ENCODE measurements around the gene LDLRAD2.
"Not testable (repeated sequence)": the region's sequence is repeated elsewhere in the genome, so short reads cannot be mapped to it uniquely, and the experiment has no call there.

Gene LDLRAD2

DNA sequence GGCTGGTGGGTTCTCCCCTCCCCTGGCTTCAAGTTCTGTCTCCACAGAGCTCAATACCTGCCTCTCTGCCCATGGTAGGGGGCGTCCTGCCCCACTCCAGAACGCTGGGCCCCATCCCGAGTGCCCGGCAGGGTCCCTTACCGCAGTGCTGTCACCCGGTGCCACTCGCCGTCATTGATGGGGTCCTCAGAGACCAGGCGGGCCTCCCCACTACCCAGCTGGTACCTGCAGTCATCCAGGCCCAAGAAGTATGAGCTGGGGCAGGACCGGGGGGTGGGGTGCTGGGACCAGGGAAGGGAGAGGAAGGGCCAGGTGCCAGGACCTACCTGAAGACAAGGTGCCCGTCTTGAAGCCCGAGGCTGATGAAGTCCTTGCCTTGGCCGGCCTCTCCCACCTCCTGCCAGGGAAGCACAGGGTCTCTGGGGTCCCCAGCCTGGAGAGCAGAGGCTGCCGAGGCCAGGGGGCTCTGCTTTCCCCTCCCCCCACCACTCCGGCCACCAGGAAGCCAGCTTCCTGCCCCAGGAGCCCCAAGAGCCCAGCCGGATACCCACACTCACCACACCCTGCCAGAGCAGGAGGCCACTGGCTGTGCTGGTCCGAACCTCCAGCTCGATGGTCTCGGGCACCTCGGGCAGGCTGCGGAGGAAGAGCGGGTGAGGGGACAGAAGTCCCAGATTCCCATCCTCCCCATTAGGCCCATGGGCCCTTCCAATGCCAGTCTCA, 12.1 kb downstream of the LDLRAD2 start:
- DNase-seq (ENCODE audit: low read depth), result no peak

DNA sequence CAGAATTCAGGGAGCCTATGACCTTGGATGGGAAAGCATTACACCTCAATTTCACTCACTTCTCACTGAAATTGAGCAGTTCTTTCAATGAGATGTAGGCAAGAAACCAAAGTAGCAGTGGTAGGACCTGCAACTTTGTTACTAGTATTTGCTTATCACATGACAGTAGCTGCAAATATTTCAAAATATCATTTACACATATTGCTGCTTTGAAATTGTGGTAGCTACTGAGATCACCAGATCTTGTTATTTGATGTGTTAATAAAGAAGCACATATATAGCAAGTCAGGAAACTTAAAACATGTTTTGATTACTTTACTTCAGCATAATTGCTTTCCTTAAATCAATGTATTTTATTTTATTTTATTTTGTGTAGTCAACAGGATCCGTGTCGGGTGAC, 12.9 kb downstream of the LDLRAD2 start:
- DNase-seq (ENCODE audit: low read depth), result no peak

DNA sequence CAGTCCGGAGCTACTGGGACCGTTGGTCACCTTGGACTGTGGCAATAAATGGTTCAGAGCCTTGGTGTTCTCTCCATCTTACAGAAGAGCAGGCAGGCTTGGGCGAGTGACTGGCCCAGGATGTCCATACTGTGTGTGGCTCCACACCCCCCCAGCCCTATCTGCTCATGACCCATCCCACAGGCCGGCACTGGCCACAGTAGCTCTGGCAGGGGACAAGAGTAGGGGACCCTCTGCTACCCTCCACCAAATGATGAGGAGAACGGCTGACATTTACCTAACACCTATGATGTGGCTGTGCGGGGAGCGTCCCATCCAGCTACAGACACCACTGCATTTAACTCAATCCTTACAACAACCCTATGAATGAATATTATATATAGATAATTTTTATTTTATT, 13.3 kb downstream of the LDLRAD2 start:
- DNase-seq (ENCODE audit: low read depth), result no peak

DNA sequence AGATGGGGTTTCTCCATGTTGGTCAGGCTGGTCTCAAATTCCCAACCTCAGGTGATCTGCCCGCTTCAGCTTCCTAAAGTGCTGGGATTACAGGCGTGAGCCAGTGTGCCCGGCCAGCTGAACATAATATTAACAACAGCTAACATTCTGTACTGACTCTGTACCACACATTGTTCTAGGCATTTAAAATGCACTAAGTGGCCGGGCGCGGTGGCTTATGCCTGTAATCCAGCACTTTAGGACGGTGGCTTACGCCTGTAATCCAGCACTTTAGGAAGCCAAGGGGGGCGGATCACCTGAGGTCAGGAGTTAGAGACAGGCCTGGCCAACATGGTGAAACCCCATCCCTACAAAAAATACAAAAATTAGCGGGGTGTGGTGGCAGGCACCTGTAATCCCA, 14.6 kb downstream of the LDLRAD2 start:
- DNase-seq (ENCODE audit: low read depth), result not testable (repeated sequence)

DNA sequence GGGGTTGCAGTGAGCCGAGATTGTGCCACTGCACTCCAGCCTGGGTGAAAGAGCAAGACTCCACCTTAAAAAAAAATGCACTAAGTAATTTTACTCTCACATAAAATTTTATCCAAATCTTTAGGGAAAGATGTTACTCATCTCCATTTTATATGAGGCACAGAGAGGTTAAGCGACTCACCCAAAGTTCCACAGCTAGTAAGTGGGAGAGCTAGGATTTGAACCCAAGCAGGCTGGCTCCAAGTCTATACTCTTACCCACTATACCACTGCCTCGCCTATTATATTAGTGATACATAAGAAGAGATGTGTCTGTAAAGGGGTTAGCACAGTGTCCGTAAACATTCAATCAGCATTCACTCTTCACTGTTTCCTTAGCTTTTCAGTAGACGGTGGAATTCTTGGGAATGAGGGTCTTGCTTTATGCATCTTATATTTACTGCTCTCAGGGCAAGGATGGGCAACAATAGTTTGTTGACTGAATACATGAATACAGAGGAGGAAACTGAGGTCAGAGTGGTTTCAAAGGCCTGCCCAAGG, 15.1 kb downstream of the LDLRAD2 start:
- DNase-seq (ENCODE audit: low read depth), result no peak

DNA sequence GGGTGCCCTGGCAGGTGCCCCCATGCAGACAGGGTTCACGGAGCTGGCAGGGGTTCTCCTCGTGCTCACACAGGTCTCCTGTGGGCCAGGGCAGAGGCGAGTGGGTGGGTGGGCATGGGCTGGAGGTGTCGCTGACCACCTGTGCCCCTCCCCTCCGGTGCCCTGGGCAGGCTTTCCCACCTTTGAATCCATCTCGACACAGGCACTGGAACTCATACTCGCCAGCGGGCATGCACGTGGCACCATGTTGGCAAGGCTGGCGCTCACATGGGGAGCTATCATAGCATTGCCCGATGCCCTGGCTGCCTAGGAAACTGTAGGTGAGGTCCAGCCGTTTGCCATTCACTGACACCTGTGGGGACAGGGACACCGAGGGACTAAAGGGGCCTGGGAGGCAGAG, 16.0 kb downstream of the LDLRAD2 start:
- DNase-seq (ENCODE audit: low read depth), result no peak

DNA sequence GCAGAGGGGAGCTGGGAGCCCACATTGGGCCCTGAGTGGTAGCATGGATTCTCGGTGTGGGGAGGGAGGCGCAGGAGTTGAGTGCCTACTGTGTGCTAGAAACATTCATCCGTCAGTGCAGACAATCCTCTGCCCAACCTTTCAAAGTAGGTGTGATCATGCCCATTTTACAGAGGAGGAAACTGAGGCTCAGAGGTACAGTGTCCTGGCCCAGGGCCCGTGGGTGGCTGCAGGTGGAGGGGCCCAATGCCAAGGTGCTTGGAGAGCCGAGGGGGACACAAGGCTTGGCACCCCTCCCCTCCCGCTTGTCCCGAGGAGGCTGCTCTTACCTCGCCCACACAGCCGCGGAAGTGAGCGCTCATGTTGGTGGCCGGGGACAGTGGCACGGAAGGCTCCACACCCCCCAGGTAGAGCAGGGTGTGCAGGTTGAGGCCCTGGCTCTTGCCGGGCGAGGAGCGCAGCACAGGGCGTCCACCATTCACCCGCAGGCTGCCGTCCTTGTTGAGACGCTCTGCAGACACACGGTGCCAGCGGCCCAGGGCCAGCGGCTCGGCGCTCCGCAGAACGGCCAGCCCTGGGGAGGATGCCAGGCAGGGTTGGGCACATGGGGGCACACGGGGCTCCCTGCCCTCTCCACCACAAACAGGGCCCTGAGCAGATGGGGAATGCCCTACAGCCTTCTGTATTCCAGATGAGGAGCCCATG, 16.6 kb downstream of the LDLRAD2 start:
- DNase-seq (ENCODE audit: low read depth), result no peak

DNA sequence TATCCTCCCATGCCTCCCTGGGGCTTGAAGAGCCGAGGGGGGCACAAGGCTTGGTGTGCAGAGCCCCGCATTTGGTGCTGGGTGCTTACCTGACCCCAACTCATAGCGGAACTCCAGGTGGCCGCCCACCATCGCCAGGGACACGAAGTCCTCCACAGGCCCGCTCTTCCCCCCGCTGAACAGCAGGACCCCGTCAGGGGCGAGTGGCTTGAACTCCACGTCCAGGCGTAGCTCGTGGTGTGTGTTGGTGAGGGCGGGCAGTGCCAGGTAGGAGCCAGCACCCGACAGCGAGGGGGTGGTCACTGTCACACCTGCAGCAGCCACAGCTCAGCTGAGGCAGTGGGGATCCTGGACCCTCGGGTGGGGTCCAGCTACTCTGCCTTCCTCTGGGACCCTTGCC, 17.2 kb downstream of the LDLRAD2 start:
- DNase-seq (ENCODE audit: low read depth), result no peak

DNA sequence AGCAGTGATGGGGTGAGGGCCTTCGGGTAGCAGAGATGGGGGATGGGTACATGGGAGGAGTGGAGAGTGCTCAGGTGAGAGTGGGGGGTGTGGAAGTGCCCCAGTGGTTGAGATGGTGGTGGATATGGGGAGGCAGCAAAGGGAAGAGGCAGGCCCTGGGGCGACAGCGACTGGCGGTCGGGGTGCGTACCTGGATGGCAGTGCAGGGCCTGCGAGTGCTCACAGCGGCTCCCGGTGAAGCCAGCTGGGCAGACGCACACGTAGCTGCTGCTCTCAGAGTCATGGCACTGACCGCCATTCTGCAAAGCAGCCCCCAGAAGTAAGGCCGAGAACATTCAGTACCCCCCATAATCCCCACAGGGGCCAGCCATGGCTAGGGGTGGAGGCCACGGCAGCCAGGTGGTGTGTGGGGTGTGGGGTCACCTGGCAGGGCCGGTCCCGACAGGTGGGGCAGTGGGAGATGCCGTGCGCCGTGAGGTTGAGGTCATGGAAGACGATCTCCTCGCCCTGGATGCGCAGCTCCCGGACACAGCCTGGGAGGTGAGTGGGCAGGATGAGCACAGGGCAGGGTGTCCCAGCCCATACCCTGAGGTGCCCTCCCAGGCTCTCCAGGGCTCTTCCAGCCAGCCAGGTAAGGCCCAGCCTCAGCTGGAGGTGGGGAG, 18.9 kb downstream of the LDLRAD2 start:
- DNase-seq (ENCODE audit: low read depth), result no peak

DNA sequence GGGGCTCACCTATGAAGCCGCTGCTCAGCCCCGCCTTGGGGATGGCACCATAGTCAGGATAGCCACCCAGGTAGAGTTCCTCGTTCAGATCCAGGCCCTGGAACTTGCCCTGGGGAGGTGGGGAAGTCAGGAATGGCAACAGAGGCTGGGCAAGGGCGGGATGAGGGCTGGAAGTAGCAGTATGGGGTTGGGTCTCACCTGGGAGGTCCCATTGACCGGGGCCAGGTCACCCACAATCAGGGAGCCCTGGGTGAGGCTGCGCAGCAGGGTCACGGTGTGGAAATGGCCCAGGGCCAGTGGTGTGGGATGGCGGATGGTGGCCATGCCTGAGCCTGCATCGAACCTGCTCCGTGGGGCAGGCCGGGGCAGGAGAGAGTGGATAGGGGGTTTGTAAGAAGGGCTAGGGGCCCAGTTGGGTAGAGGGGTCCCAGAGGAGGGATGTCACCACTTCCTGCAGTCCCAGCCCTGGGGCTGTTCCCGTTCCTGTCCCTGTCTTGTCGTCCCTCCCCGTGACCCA, 19.4 kb downstream of the LDLRAD2 start:
- no peak for DNase-seq (ENCODE audit: low read depth)

DNA sequence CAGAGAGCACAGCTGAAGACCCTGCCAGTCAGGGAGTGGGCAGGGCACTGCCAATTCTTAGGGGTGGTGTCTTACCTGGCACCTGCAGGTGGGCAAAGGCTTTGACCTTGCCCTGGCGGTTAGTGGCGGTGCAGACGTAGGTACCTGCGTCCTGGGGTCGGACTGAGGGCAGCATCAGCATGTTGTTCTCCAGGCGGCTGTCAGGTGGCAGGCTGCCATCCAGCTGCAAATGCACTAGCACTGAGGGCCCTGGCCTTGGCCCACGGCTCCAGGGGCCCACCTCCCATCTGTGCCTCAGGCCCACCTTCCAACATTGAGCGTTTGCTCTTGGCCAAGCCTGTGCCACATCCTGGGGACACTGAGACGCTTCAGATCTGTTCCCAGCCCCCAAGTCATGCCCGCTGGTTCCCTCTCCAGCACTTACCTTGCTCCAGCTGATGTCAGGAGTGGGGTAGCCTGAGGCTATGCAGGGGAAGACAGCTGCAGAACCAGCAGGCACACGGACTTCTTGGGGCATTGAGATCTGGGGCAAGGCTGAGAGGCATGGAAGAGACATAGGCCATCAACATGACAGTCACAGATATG, 21.4 kb downstream of the LDLRAD2 start:
- no peak for DNase-seq (ENCODE audit: low read depth)

DNA sequence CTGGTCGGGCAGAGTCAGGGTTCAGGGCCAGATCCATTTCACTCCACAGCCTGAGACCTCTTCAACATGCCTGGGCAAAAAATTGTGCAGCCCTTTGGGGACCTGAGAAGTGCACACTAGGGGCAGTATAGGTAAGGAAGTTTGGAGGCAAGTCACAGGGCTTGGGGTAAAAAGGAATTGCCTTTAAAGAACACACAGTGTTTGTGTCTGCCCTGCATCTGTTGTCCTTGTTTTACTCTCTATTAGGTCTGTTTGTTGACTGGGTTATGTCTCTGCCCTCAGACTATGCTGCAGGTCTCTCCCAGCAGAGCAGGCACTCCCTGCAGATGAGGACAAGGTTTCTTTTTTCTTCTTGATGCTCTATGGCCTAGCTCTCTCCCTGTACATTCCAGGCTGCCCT, 22.0 kb downstream of the LDLRAD2 start:
- no peak for DNase-seq (ENCODE audit: low read depth)

DNA sequence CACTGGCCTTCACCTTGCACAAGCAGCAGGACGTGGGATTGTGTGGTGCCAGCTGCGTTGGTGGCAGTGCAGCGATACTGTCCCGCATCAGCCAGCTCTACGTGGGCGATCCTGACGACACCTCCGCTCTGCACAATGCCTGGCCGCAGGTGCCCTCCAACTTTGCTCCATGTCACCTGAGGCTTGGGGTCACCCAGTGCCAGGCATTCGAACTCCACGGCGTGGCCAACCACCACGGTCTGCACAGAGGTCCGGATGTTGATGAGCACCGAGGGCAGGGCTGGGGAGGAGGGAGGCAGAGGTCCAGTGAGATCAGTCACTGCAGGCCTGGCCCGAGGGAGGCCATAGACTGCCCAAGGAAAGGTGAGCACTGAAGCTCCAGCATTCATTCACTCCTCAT, 22.6 kb downstream of the LDLRAD2 start:
- DNase-seq (ENCODE audit: low read depth), result no peak

DNA sequence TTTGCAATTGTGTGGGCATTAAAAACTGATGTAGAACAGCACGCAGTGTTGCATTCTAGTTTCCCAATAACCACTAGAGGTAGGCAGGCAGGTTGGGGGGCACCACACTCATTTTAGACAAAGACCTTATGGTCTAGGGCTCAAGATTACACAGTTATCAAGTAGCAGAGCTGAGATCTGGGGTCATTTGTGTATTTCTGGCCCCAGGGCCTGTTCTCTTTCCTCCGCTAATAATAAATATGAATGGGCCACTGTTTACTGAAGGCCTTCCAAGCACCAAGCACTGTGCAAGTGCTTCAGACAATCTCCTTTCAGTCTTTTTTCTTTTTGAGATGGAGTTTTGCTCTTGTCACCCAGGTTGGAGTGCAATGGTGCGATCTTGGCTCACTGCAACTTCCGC, 23.9 kb downstream of the LDLRAD2 start:
- DNase-seq (ENCODE audit: low read depth), result no peak

DNA sequence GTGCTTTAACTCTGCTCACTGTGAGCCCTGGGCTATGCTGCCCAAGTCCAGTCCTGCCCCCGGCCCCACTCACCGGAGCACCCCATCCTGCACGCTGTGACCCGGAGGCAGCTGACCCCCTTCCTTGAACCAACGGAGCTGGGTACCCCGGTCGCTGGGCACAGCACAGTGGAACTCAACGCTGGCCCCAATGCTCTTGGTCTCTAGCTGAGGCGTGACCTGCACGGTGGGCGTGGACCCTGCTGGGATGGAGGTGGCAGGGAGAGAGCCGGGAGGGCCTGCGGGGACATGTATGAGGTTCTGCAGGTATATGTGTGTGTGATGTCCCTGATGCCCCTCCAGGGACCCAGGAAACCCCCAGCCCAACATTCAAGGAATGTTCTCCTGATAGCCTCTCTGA, 24.7 kb downstream of the LDLRAD2 start:
- DNase-seq (ENCODE audit: low read depth), result no peak

DNA sequence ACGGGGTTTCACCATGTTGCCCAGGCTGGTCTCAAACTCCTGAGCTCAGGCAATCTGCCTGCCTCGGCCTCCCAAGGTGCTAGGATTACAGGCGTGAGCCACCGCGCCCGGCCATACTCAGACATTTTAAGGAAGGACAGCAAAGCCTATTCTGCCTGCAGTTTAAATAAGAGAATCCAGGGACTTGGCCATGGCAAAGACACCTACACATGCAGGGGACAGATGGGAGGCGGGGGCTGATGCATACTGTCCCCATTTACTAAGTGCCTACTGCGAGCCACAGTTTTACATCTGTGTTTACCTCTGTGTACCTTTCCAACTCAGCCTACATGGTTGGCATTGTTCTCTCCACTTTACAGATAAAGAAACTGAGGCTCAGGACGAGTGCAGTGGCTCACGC, 25.4 kb downstream of the LDLRAD2 start:
- no peak for DNase-seq (ENCODE audit: low read depth)

DNA sequence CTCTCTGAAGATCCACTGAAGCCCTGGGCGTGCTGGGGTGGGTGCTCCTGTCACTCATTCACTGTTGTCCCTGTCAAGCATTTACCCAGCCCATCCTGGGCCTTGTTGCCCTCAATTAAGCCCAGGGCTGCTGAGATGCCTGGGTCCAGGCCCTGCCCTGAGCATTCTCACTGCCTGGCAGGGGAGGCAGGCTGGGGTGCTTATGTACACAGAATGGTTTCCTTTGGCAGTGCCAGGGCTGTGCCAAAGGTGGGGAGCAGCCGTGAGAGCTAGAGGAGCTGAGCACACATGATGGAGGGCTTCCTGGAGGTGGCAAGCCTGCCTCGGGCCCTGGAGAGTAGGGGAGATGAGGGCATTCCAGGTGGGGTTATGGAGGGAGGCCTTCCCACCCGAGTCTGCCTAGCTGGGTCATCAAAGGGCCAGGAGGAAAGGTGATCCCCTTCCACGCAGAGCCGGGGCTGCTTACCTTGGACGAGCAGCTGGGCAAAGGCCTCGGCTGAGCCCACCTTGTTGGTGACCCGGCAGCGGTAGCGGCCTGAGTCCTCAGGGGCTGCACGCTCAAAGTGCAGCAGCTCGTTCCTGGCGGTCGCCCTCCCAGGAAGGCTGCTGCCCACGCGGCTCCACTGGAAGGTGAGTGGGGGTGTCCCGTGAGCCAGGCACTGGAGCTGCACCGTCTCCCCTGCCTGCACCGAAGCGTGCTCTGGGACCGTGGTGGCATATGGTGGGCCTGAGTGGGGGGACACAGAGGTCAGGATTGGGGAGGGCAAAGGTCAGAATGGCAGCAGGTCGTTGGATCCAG, 26.5 kb downstream of the LDLRAD2 start:
- DNase-seq (ENCODE audit: low read depth), result no peak

DNA sequence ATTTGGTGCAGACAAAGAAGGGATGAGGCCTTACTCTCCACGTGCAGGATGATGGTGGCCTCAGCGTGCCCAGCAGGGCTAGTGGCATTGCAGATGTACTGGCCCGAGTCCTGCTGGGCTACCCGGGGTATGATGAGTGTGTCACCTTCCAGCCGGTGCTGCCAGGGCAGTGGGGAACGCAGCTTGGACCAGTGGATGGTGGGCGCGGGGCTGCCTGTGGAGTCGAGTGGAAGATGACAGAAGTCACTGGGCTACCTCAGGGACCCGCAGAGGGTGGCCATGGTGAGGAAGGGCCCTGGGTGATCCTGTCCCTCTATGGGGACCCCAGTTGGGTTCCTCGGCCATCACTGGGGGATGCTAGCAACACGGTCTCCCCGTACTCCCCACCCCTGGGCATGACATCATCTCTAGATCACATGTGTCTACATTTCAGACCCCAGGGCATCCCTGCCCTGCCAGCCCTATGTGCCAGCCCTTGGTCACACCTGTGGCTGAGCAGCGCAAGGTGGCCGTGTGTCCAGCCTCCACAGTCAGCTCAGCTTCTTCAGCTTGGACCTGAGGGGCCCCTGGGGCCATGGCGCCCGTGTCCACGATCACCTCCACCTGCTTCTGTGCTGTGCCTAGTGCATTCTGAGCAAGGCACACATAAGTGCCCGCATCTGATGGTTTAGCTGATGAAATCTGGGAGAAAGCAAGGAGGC, 27.4 kb downstream of the LDLRAD2 start:
- no peak for DNase-seq (ENCODE audit: low read depth)

DNA sequence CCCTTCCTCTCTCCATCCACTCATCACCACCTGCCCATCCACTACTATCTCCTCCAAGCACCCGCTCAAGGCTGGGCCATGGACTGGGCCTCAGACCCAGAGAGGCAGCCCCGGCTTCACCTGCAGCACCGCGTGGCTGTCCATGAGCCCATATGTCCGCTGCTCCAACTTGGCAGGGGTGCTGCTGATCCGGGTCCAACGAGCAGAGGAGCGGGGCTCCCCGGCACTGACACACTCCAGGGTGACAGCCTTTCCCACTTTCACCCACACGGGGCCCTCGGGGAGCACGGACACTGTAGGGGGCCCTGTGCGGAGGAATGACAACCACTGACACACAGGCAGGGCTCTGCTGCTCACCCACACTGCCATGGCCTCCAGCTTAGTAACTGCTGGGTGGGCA, 28.9 kb downstream of the LDLRAD2 start:
- DNase-seq (ENCODE audit: low read depth), result no peak

DNA sequence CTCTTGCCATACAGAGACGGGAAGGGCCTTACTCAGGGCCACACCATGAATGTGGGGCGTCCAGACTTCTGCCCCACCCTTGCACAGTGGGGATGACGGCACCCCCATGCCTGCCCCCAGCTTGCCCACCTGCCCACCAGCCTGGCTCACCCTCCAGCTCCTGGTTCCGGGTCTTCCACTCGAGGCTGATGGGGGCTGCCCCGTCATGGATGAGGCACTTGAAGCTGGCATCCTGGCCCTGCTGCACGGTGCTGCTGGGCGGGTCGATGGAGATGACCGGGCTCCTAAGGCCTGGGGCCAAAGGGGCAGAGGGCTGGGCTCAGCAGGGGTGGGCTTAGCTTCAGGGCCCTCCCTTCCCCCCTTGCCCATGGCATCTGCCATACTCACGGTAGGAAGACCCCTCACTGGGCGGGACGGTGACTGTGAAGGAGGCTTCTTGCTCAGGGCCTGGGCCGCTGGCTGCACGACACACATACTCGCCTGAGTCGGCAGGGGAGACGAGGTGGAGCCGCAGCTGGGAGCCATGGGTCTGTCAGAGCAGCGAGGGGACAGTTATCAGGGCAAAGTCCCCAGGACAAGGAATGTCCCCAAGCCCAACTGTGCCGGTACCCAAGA, 29.9 kb downstream of the LDLRAD2 start:
- no peak for DNase-seq (ENCODE audit: low read depth)
